Inferior parietal cortex (tissue), 1 donor: ENCODE data around the gene CDPF1.
A peak's percentile ranks its signal among the peaks of the same experiment; 100 is the strongest.
"Not testable (repeated sequence)": the region's sequence is repeated elsewhere in the genome, so short reads cannot be mapped to it uniquely, and the experiment has no call there.

Experiments
- DNase-seq: peaks from one replicate; pipeline ENCODE4 v3.0.0-alpha.2; 2016; ENCODE audit errors: extremely low spot score

Gene CDPF1

DNA sequence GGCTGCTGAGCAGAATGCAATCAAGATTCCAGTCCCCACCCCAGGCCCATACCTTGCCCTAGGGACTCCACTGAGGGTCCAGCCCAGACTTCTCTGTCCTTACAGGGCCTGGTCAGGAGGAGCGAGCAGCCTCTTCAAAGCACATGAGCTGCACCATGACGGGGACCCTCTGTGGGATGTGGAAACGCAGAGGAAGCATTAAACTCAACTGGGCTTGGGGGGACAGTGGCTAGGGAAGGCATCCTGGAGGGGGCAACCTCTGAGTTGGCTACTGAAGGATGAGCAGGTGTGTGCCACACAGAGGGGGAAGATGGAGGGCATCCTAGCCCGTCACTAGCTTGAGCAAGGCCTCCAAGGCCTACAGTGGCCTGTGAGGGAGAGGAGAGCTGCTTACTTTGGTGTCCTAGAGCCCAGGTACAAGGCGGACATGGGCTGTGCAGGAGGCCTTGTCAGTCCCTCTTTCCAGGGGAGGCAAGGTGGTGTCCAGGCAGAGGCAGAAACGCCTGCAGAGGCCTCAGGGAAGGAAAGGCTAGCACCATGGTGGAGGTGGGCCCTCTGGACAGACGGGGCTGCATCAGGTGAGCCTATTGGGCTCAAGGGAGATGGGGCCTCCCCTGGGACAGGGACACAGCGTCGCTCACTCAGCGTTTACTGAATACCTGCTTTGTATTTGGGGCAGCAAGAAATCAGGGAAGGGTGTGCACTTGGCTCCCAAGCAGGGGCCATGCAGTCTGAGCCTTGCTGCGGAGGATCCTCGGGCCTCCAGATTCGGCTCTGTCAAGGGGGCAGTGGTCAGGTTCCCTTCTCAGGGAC is 32.0 kb upstream of the CDPF1 start:
- DNase-seq, result no peak

DNA sequence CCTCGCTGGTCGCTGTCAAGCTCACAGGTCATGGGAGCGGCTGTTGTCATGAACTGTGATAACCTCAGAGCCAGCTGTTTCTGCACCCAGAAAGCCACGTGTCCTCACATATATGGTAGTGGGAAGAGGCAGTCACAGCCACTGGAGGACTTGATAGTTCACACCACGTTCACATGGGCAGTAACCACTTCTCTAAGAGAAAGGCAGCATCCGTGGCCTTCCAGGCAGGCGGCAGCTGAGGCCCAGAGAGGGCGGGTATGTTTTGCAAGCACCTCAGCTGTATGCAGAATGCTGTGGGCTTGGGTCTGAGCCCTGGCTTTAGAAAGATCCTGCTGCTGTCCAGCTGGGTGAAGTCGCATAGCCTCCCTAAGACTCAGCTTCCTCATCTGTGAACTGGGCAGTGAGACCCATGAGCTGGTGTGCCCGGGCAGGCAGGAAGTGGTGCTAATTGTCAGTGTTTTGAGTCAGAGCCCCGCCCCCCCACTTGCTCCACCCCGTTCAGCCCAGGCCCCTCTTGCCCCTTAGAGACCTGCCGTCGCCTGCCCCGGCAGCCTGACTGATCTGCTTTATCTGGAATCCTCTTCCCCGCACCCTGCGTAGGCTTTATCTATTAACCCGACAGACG is 31.0 kb upstream of the CDPF1 start:
- no peak for DNase-seq

DNA sequence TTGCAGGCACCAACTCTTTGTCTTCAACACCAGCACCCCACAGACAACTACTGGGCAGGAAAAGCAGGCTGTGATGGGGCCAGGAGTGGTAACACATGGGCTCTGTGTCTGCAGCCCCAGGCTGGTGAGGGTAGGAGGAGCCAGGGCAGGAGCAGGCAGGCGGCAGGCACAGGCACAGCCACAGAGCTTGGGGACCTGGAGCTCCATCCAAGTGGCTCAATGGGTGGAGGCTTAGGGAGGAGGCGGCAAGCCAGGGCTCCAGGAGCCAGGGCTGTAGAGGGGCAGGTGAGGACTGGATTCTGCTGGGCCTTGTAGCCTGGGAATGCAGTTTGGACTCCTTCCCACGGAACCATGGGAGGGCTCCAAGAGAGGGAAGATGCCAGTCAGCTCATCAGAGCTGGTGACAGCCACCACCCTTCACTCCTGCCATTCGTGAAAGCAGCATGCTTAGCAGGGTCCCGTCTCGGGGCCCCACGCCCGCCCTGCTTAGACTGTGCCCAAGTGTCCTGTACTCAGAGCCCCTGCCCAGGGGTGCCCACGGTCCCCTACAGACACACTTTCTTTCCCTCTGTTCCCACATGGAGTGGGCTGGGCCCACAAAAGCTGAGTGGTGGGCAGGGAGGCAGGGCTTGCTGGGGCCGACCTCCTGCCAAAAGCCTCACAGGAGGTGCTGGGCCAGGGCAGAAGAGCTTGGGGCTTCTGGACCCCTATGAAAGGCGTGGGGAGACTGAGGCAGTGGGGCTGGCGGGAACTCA is 30.1 kb upstream of the CDPF1 start:
- DNase-seq, result no peak

DNA sequence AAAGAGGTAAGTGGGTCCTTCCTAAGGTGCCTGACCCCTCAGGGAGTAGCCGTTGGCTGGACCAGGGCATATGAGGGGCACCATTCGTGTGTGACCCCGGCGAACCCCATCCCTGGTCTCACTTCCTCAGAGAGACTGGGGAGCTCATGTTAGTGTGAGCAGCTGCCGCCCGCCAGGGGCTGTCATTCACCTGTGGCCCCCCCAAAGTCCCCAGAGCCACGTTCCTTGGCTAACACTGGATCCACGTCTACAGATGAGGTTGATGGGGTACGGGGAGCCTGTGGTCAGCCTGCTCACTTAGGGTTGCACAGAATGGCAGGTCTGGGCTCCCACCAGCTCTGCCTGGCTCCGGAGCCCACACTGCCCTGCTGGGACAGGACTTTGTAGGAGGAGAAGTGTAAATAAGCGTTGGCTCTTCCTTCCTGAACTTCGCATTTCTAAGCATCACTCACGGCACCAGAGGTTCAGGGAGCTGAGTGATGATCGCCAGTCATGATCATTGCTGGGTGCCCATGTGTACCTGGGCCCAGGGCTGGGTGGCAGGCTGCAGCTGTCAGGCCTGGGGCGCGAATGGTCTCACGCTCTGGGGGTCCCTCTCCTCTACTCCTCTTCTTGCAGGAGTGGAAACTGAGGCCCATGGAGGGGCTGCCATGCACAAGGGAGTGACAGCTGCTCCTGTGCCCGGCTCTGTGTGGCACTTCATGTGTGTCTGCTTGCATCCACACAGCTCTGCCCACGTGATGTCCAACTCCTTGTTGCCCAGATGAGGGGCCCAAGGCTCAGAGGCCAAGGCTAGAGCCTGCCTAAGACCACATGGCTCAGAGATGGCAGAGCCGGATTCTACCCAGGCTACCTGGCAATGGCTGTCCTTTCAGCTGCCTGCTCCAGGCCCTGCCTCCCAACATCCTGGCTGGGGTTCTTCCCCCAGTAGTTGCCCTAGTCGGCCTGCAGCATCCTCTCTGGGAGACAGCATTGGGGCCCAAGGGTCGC is 28.9 kb upstream of the CDPF1 start:
- no peak for DNase-seq

DNA sequence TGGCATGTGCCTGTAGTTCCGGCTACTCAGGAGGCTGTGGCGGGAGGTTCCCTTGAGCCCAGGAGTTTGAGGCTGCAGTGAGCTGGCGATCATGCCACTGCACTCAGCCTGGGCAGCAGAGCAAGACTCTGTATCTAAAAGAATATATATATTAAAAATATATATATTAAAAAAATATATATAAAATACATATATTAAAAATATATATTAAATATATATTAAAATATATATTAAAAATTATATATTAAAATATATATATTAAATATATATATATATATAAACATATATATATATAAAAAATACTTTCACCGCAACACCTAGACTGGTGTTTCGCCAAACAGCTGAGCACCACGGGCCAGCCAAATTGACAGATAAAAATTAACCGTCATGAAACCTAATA is 26.5 kb upstream of the CDPF1 start:
- no peak for DNase-seq

DNA sequence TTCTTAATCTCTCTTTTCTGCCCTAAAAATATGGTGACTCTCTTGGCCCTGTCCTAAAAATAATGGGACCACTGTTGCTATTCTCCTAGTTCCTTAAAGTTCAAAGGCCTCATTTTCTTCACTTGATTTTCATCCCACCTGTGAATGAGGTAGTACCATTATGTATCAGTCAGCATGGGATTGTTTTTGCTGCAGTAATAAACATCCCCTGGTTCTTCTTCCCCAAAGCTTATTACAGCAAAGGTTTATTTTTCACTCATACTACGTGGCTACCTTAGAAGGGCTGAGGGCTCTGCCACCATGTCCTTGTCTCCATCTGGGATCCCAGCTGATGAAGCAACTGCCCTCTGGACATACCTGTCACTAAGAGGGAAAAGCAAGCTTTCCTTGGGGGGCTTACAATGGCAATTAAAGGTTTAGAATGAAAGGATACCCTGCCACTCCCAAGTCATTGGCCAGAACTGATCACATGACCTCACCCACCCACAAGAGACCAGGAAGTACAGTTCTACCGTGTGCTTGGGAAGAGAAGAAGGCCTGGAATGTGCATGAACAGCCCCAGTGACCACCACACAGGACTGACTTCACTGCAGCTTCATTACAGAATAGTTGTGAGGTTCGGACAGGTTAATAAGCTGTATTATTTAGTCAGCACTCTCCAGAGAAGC is 25.5 kb upstream of the CDPF1 start:
- no peak for DNase-seq

DNA sequence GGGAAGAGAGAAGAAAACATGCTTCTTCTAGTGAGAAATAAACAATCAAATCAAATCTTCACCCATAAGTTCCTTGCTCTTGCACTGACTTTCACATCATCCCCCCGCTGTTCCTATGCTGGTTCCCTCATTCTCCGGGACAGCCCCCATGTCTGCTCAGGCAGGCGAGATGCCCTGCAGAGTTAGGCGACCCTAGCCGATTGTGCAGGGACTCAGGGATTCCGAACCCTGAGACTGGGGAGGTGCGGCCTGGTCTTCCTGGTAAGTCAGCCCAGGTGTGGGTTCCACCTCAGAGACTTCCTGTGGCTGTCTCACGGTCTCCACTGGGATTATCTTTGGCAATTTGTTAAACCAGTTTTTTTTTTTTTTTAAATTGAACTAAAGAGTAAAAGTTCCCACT is 24.3 kb upstream of the CDPF1 start:
- DNase-seq, result no peak

DNA sequence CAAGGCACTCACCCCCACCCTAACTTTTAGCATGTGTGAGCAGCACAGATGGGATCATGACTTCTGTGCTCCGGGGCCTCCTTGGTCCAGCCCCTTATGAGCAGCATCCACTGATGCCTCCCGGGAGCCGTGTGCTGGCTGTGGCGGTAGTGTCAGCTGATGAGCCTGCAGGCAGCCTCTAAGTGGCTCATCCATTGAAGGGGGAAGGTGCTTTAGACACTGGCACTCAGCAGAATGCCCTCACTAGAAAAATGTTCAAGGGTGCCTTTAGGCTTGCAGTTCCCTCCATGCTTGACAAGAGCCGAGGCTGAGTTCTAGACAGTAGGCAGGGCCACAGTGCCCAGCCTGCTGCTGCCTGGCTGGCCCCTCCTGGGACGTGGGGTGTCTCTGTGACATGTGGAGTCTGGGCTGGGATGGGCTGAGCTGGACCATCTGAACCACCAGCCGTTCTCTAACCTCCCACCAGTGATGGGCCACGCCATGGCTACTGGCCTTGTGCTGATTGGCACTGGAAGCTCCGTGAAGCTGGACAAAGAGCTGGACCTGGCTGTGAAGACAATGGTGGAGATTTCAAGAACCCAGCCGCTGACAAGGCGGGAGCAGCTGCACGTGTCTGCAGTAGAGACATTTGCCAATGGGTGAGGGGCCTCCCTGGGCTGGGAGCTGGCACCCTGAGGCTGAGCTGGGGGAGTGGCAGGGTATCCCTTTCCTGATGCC is 23.5 kb upstream of the CDPF1 start:
- DNase-seq, result no peak

DNA sequence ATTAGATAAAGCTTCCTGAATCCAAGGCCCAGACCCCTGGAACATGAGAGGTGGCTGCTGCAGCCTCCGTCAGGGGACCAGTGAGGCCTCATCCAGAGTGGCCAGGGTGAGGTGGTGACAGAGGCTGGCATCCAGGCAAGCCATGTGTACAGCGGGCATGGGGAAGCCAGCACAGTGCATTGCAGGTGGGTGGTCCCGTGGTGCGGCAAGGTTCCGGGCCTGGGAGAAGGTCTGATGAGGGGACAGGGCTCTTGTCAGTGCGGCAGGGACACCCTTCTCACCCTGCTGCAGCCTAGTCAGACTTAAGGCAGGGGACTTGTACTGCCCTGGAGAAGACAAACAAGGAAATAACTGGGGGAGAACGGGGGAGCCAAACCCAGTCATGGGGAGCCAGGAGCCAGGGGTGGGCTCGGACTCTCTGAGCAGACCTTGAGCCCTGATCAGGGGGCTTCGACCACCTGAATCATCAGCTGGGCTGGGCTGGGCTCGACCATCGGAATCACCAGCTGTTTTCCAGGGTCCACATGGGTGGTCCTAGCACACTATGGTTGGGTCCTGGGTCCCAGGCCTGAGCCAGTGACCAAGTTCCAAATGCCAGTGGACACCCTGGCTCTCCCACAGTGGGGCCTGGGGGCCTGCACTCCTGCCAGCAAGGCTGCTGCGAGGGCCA is 22.8 kb upstream of the CDPF1 start:
- DNase-seq, result no peak

DNA sequence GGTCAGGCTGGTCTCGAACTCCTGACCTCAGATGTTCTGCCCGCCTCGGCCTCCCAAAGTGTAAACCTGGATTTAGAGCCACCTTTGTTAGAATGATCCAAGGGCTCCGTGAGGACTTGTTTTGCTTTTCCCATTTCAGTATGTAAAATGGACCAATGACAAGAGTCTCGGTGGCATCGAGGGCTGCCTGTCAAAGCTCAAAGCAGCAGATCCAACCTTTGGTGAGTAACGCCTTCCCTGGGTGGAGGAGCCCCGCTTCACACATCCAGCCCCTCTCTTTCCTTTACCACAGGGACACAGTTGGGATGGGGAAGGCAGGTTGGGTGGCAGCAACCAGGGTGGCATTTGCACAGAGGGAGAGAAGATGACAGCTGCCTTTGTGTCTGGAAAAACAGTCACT is 22.1 kb upstream of the CDPF1 start:
- no peak for DNase-seq

DNA sequence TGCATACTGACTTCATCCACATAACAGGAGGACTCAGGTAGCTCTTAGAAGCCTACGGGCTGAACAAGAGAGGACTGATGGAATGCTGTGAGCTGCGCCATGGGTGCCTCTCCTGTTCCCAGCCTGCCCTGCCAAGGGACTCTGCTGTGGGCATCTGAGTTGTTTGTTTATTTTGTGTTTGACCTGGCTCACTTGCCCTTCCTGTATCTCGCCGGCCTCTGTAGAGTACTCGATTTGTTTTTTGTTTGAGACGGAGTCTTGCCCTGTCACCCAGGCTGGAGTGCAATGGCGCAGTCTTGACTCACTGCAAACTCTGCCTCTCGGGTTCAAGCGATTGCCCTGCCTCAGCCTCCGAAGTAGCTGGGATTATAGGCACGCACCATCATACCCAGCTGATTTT is 19.5 kb upstream of the CDPF1 start:
- DNase-seq, result no peak

DNA sequence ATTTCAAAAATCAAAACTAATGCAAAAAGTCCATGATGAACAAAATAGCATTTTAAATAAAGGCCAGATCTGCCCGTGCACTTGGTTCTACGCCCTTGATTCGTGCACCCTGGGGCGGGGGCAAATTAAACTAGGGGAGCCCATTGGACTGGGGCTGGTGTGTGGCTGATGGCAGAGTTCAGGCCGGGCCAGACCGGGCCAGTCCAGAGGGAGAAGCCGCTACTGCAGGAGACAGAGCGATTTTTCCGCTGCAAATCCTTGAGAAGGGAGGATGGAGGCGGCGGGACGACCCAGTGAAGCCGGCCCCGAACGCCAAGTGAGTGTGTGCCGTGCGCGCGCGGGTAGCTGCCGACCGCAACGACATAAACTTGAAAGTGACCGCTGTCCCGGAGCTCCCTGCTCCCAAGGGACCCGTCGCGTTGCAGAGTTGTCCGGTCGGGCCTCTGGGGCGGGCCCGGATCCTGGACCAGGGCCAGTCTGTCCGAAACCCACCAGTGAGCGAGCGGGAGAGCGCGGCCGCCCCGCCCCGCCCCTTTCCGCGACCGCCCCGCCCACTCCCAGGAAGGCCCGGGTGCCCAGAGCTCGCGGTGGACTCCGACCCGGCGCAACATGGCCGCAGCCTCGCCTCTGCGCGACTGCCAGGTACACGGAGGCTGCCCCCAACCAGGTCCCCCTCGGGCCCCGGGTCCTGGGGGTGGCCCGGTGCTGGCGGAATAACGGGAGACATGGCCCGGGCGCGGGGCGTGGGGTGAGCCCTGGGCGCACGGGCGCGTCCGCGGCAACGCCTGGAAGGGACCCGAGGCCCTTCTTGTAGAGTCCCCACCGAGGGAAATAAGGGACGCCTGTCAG is 17.6 kb upstream of the CDPF1 start, which contains the start of gene TTC38:
TTC38 (plus strand) TSS at position 578 of the 849 bp plus-strand sequence; CDS start at position 610, 32 bp downstream.
- peak; percentile 70 for DNase-seq

DNA sequence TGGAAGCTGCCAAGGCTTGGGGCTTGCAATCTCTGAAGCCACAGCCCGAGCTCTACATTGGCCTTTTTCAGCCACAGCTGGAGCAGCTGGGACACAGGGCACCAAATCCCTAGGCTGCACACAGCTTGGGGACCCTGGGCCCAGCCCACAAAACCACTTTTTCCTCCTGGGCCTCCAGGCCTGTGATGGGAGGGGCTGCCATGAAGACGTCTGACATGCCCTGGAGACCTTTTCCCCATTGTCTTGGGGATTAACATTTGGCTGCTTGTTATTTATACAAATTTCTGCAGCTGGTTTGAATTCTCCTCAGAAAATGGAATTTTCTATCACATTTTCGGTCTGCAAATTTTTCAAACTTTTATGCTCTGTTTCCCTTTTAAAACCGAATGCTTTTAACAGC is 15.5 kb upstream of the CDPF1 start:
- not testable (repeated sequence) for DNase-seq

DNA sequence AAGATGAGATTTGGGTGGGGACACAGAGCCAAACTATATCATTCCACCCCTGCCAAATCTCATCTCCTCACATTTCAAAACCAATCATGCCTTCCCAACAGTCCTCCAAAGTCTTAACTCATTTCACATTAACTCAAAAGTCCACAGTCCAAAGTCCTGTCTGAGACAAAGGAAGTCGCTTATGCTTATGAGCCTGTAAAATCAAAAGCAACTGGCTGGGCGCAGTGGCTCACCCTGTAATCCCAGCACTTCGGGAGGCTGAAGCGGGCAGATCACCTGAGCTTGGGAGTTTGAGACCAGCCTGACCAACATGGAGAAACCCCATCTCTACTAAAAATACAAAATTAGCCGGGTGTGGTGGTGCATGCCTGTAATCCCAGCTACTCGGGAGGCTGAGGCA is 14.4 kb upstream of the CDPF1 start:
- not testable (repeated sequence) for DNase-seq

DNA sequence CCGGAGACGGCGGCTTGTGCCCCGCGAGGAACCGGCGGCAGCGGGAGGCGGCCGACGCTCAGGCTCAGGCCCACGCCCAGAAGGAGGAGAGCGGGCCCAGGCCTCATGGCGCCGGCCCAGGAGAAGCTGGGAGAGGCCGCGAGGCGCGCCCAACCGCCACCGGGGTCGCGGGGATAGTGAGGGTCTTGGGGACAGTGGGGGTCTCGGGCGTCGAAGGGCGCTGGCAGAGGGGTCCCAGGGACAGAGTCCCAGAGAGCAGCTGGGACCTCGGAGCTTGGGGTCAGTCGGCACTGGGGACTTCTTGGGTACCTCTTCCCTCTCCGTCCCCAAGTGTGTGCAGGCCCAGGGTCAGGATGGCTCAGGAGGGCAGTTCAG is 13.1 kb upstream of the CDPF1 start, which contains the start of gene PKDREJ:
PKDREJ (minus strand) TSS at position 128 of the 375 bp plus-strand sequence; CDS start at position 107, 21 bp downstream.
- no peak for DNase-seq

DNA sequence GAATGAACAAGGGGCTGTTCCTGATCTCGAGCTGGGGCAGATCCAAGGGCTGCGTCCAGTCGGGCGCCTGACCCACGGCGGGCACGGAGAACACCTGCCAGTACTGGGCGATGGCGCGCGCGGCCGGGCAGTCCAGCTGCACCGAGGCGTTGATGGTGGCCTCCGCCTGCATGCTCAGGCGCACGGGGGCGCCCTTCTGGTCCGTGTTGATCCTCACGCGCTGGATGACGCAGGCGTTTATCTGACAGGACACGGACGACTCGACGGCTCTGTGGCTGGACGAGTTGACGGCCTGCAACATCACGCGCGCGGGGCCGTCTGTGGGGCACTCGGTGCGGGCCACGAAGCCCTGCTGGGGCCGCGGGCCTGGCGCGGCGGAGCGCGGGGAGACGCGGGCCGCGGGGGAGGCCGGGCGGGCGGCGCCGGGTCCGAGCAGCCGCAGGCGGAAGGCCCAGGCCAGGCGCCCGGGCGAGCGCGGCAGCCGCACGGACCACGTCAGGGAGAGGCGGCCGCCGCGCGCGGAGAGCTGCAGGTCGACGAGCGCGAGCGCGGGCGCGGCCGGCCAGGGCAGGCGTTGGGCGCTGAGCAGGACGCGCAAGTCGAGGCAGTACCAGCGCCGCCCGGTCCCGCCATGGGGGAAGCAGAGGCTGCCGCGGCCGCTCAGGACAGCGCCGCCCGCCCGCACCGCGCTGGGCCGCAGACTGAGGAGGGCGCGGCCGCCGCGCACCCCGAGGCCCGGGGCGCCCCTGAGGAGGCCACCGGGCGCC is 12.5 kb upstream of the CDPF1 start:
- DNase-seq, result no peak

DNA sequence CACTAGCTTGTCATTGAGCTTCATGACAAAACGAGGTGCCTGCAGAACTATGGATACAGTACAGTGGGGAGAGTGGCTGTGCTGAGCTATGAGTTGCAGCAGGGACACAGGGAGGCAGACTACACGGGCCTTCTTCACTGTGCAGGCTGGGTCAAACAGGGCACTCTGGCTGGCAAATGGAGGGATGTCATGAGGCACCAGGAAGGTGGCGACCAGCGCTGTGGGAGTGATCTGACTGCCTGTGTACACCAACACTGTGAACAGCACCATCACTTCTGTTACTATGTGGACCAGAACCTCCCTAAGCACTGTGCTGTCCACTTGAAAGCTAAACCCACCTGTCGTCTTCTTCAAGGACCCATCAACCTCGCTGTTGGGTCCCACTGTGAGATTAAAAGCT is 9.9 kb upstream of the CDPF1 start:
- no peak for DNase-seq

DNA sequence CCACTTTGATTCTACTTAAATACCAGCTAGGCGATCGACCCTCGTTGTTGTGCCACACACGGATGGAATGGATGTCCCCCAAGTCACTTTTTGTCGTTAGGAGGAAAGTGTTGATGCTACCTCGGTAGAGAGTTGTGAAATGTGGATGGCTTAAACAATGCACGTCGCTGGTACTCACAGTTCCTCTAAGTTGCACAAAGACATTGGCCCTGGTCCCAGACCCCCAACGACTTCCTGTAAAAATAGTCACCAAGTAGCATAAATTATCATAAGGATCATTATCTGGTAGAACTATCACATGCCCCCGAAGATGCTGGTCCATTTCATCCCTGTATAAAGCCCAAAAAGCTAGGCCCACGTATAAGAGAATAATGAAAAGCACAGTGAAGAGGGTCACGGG is 9.3 kb upstream of the CDPF1 start:
- DNase-seq, result no peak
